Adrenal gland (tissue), 12 donors: ENCODE data around the gene SLC12A9. TPM values are rescaled to one million over a fixed set of nuclear protein-coding genes. Genes with fewer than 3 reads are reported as not detected.
A peak's percentile ranks its signal among the peaks of the same experiment; 100 is the strongest.

Experiments used
- DNase-seq, 7 donors: peaks; one replicate each; pipeline ENCODE4 v3.0.0-alpha.2; 2019 to 2020
- H3K27ac ChIP-seq, 5 donors: fragments of 200-600 bp; sonication (generic) in 4 of 5; 1 replicate in 3 of 5; 2 replicates in 2 of 5; pipeline versions ENCODE4 v1.5.1 to v1.8.0; 2016 to 2020; ENCODE audit warnings: mild to moderate bottlenecking in 1 of 5
- H3K27me3 ChIP-seq: fragments of 200-600 bp; 2 replicates; pipeline ENCODE4 v1.8.0; 2021
- H3K36me3 ChIP-seq, 2 donors: fragments of 200-600 bp; replicated peaks in 1 of 2; 1 replicate in 1 of 2; 2 replicates in 1 of 2; pipeline versions ENCODE4 v1.5.1 to v1.8.0; 2018 to 2022
- H3K4me1 ChIP-seq, 2 donors: fragments of 200-600 bp; replicated peaks in 1 of 2; 1 replicate in 1 of 2; 2 replicates in 1 of 2; pipeline versions ENCODE4 v1.5.1 to v1.8.0; 2018 to 2021
- H3K4me3 ChIP-seq, 4 donors: fragments of 200-600 bp; sonication (generic) in 3 of 4; one replicate each; pipeline ENCODE4 v1.5.1; 2016 to 2018
- H3K9me3 ChIP-seq, 3 donors: fragments of 200-600 bp; sonication (generic) in 1 of 3; replicated peaks in 1 of 3; 1 replicate in 2 of 3; 2 replicates in 1 of 3; pipeline versions ENCODE4 v1.5.1 to v1.8.0; 2016 to 2021
- POLR2A ChIP-seq, 2 donors: fragments of 450-650 bp; IDR thresholded peaks; one replicate each; pipeline ENCODE4 v1.6.1; 2017; ENCODE audit warnings: antibody characterized with exemption in 2 of 2, mild to moderate bottlenecking in 2 of 2, moderate library complexity in 1 of 2
- WGBS, 4 donors: extraction: QIAGEN DNeasy Blood & Tissue Kit in 2 of 4; methylation state at CpG; one replicate each; pipeline versions ENCODE4 v1.1.5 to v1.1.7; 2013 to 2017; 5-methylcytosine and 5-hydroxymethylcytosine counted together
- intact Hi-C, 2 donors: fragments of 100-400 bp; cut with DNase I; formaldehyde crosslinking; loops; one replicate each; pipeline versions ENCODE4 v1.14.1 to v1.15.0; 2022 to 2023
- polyA plus RNA-seq, 3 donors: library from polyadenylated mRNA; stranded (reverse); fragments of 200-250 nt in 2 of 3; fragments of 350-450 nt in 1 of 3; fragmentation: Illumina TruSeq in 1 of 3; extraction: RNeasy Lipid Tissue Mini Kit (QIAGEN cat#74804) in 1 of 3; gene quantifications; one replicate each; pipeline ENCODE4 v1.2.3, GENCODE V29; 2013 to 2014
- total RNA-seq, 9 donors: library from RNA; depleted of rRNA in 4 of 9; stranded (reverse); fragments of >200 nt in 4 of 9; fragments of 120-200 nt in 1 of 9; fragmentation: NEBNext Ultra II Directional in 1 of 9; extraction: Animal tissue kit (Norgen Biotek cat#: 25700) in 1 of 9; gene quantifications; one replicate each; pipeline versions ENCODE4 v1.1.0 to v1.2.4, GENCODE V29; 2013 to 2023
- TF ChIP-seq, protein P1 (sequence below), 6 experiments: fragments of 450-650 bp in 4 of 6; fragments of 200-600 bp in 2 of 6; sonication (generic) in 1 of 6; IDR thresholded peaks; 1 replicate in 5 of 6; 2 replicates in 1 of 6; pipeline versions ENCODE4 v1.5.1 to v1.8.0; 2016 to 2021; ENCODE audit warnings: antibody characterized with exemption in 6 of 6, mild to moderate bottlenecking in 2 of 6, moderate library complexity in 1 of 6
- donor health status: healthy with polysubstance abuse.
- donor health status: Bipolar disorder and iron deficiency.
- donor health status: DM: yes; HTN: yes; CAD: no.
- donor health status: DM: no; HTN: no; CAD: no.
- donor health status: DM: no; HTN: no; CAD: no.
- donor health status: DM: yes; HTN: yes; CAD: no.

SLC12A9 gene
- total and polyA plus RNA-seq, 12 donors: 6.1 to 60.3 (median 20.2) TPM

DNA sequence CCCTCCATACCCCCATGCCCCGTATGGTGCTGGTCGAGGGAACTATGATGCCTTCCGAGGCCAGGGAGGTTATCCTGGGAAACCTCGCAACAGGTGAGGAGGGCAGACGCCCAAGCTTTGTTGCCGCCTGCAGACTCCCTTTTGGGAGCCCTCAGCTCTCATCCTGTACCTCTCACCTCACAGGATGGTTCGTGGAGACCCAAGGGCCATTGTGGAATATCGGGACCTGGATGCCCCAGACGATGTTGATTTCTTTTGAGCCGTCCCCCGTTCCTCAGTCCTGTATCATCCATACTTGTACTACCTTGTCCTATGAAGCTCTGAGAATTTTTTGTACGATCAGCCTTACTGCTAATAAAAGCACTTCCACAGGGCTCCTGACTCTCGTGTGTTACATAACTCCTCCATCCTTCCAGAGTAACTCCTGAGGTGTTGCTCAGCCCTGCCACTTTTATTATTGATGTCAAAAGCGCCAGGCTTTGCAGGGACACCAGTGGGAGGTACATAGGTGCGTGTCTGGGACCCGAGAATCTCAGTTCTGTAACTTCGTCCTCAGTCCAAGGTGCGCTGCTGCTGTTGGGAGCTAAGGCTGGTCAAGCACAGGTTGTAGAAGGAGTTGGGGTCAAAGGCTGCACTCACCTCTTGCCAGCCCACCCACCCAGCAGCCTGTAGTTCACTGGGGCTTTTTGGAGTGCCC, 35.9 kb downstream of the SLC12A9 start:
- H3K4me1 ChIP-seq: peaks cover 16 to 35% of the 10 kb centered on the region in 2 donors
- TF ChIP-seq, protein P1, sequence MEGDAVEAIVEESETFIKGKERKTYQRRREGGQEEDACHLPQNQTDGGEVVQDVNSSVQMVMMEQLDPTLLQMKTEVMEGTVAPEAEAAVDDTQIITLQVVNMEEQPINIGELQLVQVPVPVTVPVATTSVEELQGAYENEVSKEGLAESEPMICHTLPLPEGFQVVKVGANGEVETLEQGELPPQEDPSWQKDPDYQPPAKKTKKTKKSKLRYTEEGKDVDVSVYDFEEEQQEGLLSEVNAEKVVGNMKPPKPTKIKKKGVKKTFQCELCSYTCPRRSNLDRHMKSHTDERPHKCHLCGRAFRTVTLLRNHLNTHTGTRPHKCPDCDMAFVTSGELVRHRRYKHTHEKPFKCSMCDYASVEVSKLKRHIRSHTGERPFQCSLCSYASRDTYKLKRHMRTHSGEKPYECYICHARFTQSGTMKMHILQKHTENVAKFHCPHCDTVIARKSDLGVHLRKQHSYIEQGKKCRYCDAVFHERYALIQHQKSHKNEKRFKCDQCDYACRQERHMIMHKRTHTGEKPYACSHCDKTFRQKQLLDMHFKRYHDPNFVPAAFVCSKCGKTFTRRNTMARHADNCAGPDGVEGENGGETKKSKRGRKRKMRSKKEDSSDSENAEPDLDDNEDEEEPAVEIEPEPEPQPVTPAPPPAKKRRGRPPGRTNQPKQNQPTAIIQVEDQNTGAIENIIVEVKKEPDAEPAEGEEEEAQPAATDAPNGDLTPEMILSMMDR (IDR thresholded peaks at IDR 0.05): no peak
- TF ChIP-seq POLR2A (IDR thresholded peaks at IDR 0.05): no peak
- H3K4me3 ChIP-seq: peak overlapping the region in 1 of 4 donors; percentile 65
- DNase-seq: peak in 2 of 7 donors; percentile 20 to 40
- H3K36me3 ChIP-seq: peaks cover 0 to 50% of the 10 kb centered on the region in 2 donors
- 76 to 85% (median 80%) methylated on average over 18 of the region's 18 CpGs for WGBS, 4 donors
- H3K27me3 ChIP-seq: no peaks in the 10 kb centered on the region
- intact Hi-C loops: no loop called here
- H3K9me3 ChIP-seq: no peaks in the 10 kb centered on the region
- H3K27ac ChIP-seq: peak overlapping the region in 4 of 5 donors; percentile 66 to 90 (median 78)

GRCh38 chr7:100888988-100889750, 36.7 kb downstream of the SLC12A9 start, which contains the start of gene UFSP1:
Gene UFSP1 (minus strand): TSS chr7:100889715. CDS start chr7:100889271, 444 bp downstream.
- WGBS, 4 donors: 4 to 6% (median 4%) methylated on average over 13 to 71 of the region's 73 CpGs; no CpG with 5 or more reads in 1 of the 4 donors
- Histone ChIP-seq H3K27me3 (no peaks in the 10 kb centered on the region), H3K36me3 (peaks cover 0 to 43% of the 10 kb centered on the region in 2 donors), H3K9me3 (no peaks in the 10 kb centered on the region), H3K4me3 (peak within 1 kb of the TSS; percentile 15 to 65 (median 32)), H3K4me1 (peaks cover 16 to 35% of the 10 kb centered on the region in 2 donors), H3K27ac (peak within 1 kb of the TSS; percentile 74 to 94 (median 81))
- intact Hi-C loops: no loop called here
- DNase-seq: peak in 3 of 7 donors; percentile 43 to 73 (median 67)
- no peak for TF ChIP-seq POLR2A (IDR thresholded peaks at IDR 0.05)
- TF ChIP-seq, protein P1 (IDR thresholded peaks at IDR 0.05): peak in 3 of 6 experiments; percentile 6 to 33 (median 21)

- Histone ChIP-seq H3K27me3 (peaks cover 9% of the 10 kb centered on the region), H3K9me3 (no peaks in the 10 kb centered on the region), H3K4me1 (peaks cover 24 to 49% of the 10 kb centered on the region in 2 donors), H3K36me3 (peaks cover 0 to 25% of the 10 kb centered on the region in 2 donors), H3K27ac (peak overlapping the region in 4 of 5 donors; percentile 77 to 94 (median 86)), H3K4me3 (peak overlapping the region in 2 of 4 donors; percentile 40 to 65)
- intact Hi-C loops: loop anchor here in 1 of 2 donors (10.0 kb wide), 2 partner anchors 274 to 394 kb away; partner anchors contain the start of gene VGF
- 22 to 37% (median 31%) methylated on average over 20 to 43 of the region's 43 CpGs for WGBS, 4 donors
- DNase-seq: peak in 2 of 7 donors; percentile 41 to 52
- TF ChIP-seq POLR2A (IDR thresholded peaks at IDR 0.05): no peak
- TF ChIP-seq, protein P1 (IDR thresholded peaks at IDR 0.05): no peak
These were observed 38.4 kb downstream of the SLC12A9 start for GRCh38 chr7:100890653-100891567.
